ENCODE results near the gene NCKAP5.

NCKAP5 gene

DNA sequence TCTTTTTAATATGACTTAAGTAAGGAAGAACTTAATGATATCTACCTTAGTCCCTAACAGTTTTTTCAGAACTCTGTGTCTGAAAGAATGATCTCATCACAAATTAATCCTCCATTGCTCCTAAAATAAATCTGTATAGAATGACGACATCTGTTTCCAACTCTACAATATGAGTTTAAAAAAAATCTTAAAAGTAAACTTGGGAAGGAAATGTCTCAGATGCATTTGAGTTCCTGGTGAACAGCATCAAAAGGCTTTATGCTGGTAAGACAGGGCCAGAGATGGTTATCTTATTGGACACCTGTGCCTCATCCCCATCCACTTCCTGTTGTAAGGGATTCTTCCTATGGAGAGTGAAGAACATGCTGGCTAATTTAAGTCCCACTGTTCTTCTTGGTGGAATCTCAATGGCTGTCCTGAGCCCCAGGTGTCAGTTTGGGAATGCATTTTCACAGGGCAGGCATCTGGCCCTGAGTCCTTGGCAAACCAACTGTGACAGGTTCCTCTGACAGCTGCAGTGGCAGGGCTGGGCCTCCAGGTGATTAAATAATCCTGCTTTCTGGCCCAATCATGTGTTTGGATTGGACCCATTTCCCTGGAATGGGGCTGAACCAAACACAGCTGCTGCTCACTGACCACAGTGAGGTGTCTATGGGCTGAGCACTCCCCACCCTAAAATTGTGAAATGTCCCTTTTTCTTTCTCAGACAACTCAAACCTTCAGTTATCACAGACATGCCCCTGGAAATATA, 12.9 kb upstream of the NCKAP5 start:
- H3K4me3 ChIP-seq (ENCODE audit: low read depth, low read length), result no peak overlapping the region
- in situ Hi-C loops (cut with HindIII; ENCODE audit: low sequenced_read_pairs), result no loop called here
- TF ChIP-seq, protein P1, sequence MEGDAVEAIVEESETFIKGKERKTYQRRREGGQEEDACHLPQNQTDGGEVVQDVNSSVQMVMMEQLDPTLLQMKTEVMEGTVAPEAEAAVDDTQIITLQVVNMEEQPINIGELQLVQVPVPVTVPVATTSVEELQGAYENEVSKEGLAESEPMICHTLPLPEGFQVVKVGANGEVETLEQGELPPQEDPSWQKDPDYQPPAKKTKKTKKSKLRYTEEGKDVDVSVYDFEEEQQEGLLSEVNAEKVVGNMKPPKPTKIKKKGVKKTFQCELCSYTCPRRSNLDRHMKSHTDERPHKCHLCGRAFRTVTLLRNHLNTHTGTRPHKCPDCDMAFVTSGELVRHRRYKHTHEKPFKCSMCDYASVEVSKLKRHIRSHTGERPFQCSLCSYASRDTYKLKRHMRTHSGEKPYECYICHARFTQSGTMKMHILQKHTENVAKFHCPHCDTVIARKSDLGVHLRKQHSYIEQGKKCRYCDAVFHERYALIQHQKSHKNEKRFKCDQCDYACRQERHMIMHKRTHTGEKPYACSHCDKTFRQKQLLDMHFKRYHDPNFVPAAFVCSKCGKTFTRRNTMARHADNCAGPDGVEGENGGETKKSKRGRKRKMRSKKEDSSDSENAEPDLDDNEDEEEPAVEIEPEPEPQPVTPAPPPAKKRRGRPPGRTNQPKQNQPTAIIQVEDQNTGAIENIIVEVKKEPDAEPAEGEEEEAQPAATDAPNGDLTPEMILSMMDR (IDR thresholded peaks at IDR 0.05; ENCODE audit: low read depth, low read length, missing control alignments), result no peak
- DNase-seq (ENCODE audit: low read depth), result no peak

DNA sequence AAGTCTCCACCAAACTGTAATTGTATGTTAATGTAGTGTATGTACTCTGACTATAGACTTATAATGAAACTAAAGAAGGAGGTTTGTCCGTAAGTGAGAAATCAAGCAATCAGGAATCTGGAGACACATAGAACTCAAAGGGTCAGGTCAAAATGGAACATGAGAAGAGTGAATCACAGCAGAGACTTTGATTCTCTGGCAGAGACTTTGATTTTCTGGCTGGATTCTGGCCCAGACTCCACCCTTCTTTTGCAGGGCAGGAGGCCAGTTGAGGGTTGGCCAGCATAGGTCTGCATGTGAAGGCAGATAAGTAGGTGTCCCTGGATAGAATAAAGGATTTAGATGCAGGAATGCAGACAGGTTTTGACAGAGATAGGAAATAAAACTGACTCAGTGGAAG, 11.0 kb upstream of the NCKAP5 start:
- peak; percentile 18 for DNase-seq (ENCODE audit: low read depth)
- in situ Hi-C loops (cut with HindIII; ENCODE audit: low sequenced_read_pairs), result no loop called here
- TF ChIP-seq, protein P1 (IDR thresholded peaks at IDR 0.05; ENCODE audit: low read depth, low read length, missing control alignments), result no peak
- no peak overlapping the region for H3K4me3 ChIP-seq (ENCODE audit: low read depth, low read length)

DNA sequence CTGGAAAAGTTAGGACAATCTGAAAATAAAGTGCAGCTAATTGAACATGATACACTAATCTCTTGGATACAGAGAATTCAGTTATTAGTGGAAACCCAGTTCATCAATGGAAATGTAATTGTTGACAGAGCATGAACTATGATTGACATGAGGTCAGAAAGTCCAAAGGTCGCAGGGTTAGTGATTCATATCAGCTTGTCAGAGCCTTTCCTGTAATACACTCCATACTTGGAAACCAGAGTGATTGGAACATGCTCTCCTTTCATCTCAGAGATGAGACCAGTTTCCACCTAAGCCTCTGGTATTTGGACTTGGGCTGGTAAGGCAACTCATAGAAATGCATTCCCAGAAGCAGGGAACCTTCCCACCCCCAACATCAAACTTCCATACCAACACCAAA, 8.5 kb upstream of the NCKAP5 start:
- in situ Hi-C loops (cut with HindIII; ENCODE audit: low sequenced_read_pairs), result no loop called here
- H3K4me3 ChIP-seq (ENCODE audit: low read depth, low read length), result no peak overlapping the region
- DNase-seq (ENCODE audit: low read depth), result no peak
- TF ChIP-seq, protein P1 (IDR thresholded peaks at IDR 0.05; ENCODE audit: low read depth, low read length, missing control alignments), result no peak

DNA sequence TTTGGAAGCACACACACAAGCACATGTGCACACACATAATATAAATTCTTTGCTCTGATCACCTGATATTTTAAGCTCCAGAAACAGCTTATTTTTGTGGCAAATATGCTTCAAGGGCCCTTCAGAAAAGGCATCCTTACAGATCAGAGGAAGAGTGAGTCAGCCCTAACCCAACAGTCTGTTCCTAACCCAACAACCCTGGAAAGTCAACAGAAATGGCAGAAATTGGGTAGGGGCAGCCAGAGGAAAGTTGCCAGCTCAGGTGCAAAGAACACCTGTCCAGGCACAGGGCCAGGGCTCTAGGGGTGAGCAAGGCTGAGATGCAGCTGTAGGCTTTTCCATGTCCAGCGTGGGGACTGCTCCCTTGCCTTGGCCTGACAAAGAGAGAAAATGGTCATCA, 6.4 kb upstream of the NCKAP5 start:
- no peak for DNase-seq (ENCODE audit: low read depth)
- TF ChIP-seq, protein P1 (IDR thresholded peaks at IDR 0.05; ENCODE audit: low read depth, low read length, missing control alignments), result no peak

GRCh38 chr2:133574186-133574585, 5.9 kb upstream of the NCKAP5 start:
- in situ Hi-C loops (cut with HindIII; ENCODE audit: low sequenced_read_pairs), result no loop called here
- H3K4me3 ChIP-seq (ENCODE audit: low read depth, low read length), result no peak overlapping the region
- no peak for DNase-seq (ENCODE audit: low read depth)
- TF ChIP-seq, protein P1 (IDR thresholded peaks at IDR 0.05; ENCODE audit: low read depth, low read length, missing control alignments), result no peak

More for the DNA sequence above, 6.4 kb upstream of the NCKAP5 start:
- in situ Hi-C loops (cut with HindIII; ENCODE audit: low sequenced_read_pairs), result no loop called here
- H3K4me3 ChIP-seq (ENCODE audit: low read depth, low read length), result no peak overlapping the region

- TF ChIP-seq, protein P1 (IDR thresholded peaks at IDR 0.05; ENCODE audit: low read depth, low read length, missing control alignments), result no peak
- DNase-seq (ENCODE audit: low read depth), result no peak
Observed at GRCh38 chr2:133573491-133574162, 5.4 kb upstream of the NCKAP5 start.

More at GRCh38 chr2:133573491-133574162, 5.4 kb upstream of the NCKAP5 start:
- in situ Hi-C loops (cut with HindIII; ENCODE audit: low sequenced_read_pairs), result no loop called here
- H3K4me3 ChIP-seq (ENCODE audit: low read depth, low read length), result no peak overlapping the region
